Heart right ventricle (tissue), 16 donors: Measurements from ENCODE around the gene ANKIB1. TPM values are rescaled to one million over a fixed set of nuclear protein-coding genes. Genes with fewer than 3 reads are reported as not detected.

Experiments used
- ATAC-seq, 8 donors: fragments of 200-7000 bp; cut with Tn5 transposase; one replicate each; pipeline ENCODE4 v1.9.1; 2020; ENCODE audit warnings: mild to moderate bottlenecking in 8 of 8, moderate library complexity in 8 of 8, moderate number of reproducible peaks in 1 of 8
- DNase-seq, 2 donors: peaks; one replicate each; pipeline ENCODE4 v3.0.0-alpha.2; 2020
- H3K27ac ChIP-seq, 10 donors: fragments of 200-600 bp; sonication (generic) in 2 of 10; one replicate each; pipeline versions ENCODE4 v1.5.0 to v1.8.0; 2020 to 2022; ENCODE audit warnings: mild to moderate bottlenecking in 3 of 10
- H3K27me3 ChIP-seq, 7 donors: fragments of 200-600 bp; one replicate each; pipeline ENCODE4 v1.8.0; 2021 to 2022; ENCODE audit warnings: mild to moderate bottlenecking in 2 of 7
- H3K36me3 ChIP-seq, 9 donors: fragments of 200-600 bp; sonication (generic) in 1 of 9; one replicate each; pipeline versions ENCODE4 v1.5.0 to v1.8.0; 2020 to 2022; ENCODE audit warnings: mild to moderate bottlenecking in 2 of 9
- H3K4me1 ChIP-seq, 9 donors: fragments of 200-600 bp; sonication (generic) in 1 of 9; one replicate each; pipeline versions ENCODE4 v1.5.0 to v1.8.0; 2020 to 2022; ENCODE audit warnings: mild to moderate bottlenecking in 4 of 9
- H3K4me3 ChIP-seq, 10 donors: fragments of 200-600 bp; sonication (generic) in 2 of 10; one replicate each; pipeline versions ENCODE4 v1.5.0 to v1.8.0; 2020 to 2022; ENCODE audit warnings: mild to moderate bottlenecking in 7 of 10, moderate library complexity in 2 of 10
- H3K9me3 ChIP-seq, 11 donors: fragments of 200-600 bp in 10 of 11; sonication (generic) in 2 of 11; one replicate each; pipeline versions ENCODE4 v1.5.0 to v1.8.0; 2013 to 2022; ENCODE audit warnings: mild to moderate bottlenecking in 2 of 11, control low read depth in 1 of 11, moderate library complexity in 1 of 11
- CTCF ChIP-seq, 9 donors: fragments of 200-600 bp; sonication (generic) in 2 of 9; IDR thresholded peaks; one replicate each; pipeline versions ENCODE4 v1.5.0 to v1.8.0; 2021 to 2022; ENCODE audit warnings: antibody characterized with exemption in 9 of 9, mild to moderate bottlenecking in 5 of 9, moderate library complexity in 1 of 9
- WGBS, 2 donors: extraction: QIAGEN DNeasy Blood & Tissue Kit; methylation state at CpG; one replicate each; pipeline ENCODE4 v1.1.7; 2013; ENCODE audit warnings: inconsistent platforms in 1 of 2; 5-methylcytosine and 5-hydroxymethylcytosine counted together
- intact Hi-C, 10 donors: fragments of 100-400 bp; cut with DNase I; formaldehyde crosslinking; loops; one replicate each; pipeline versions ENCODE4 v1.11.1 to v1.14.2; 2022
- polyA plus RNA-seq, 2 donors: library from polyadenylated mRNA; stranded (reverse); fragments of 200-250 nt; gene quantifications; one replicate each; pipeline ENCODE4 v1.2.3, GENCODE V29; 2013
- total RNA-seq, 10 donors: library from RNA; stranded (reverse); fragmentation: NEBNext Ultra II Directional in 3 of 10; extraction: Animal tissue kit (Norgen Biotek cat#: 25700) in 3 of 10; gene quantifications; one replicate each; pipeline versions ENCODE4 v1.2.1 to v1.2.4, GENCODE V29; 2021 to 2023
- donor health status: Arrhythmogenic right ventricular cardiomyopathy.
- donor health status: ischemic (EF 13 %, LVEDD 7.1; RV severe dilation, severe dysfunction).
- donor health status: healthy with polysubstance abuse.
- donor health status: DM: no; HTN: yes; CAD: no.
- donor health status: DM: no; HTN: no; CAD: no.
- donor health status: ischemic (EF 25% LVEDD 6.9; RV normal size, moderate dysfunction).
- donor health status: ischemic (EF 25% LVEDD 5.7; RV mildly dilated, moderate dysfunction).
- donor health status: healthy.
- donor health status: DM: yes; HTN: yes; CAD: no.
- donor health status: Ischemic cardiomyopathy.
- donor health status: ischemic (EF 35%, LVEDD 5.7; RV mildly dilated, moderate dysfunction).
- donor health status: nonischemic (EF 11% LVEDD 7.7; RV severe dilation, severe dysfunction).
- donor health status: DM: yes; HTN: yes; CAD: no.
- donor health status: PGD.
- donor health status: ischemic (EF 29% LVEDD 5.4; RV normal size, mild dysfunction).
- donor health status: nonischemic (EF 23%, LVEDD 6.1; RV moderate dilation, normal function).

ANKIB1 gene
- total and polyA plus RNA-seq, 12 donors, result 5.5 to 71.0 (median 41.1) TPM

- WGBS, 2 donors, result 97% methylated on average over 5 of the region's 5 CpGs
- intact Hi-C loops, result no loop called here
- no peak for TF ChIP-seq CTCF (IDR thresholded peaks at IDR 0.05)
Measured at GRCh38 chr7:92266415-92267241, 20.9 kb downstream of the ANKIB1 start.

GRCh38 chr7:92268921-92269320 is 23.1 kb downstream of the ANKIB1 start:
- TF ChIP-seq CTCF (IDR thresholded peaks at IDR 0.05), result no peak

More at GRCh38 chr7:92266415-92267241, 20.9 kb downstream of the ANKIB1 start:
- H3K9me3 ChIP-seq, result peaks cover 0 to 16% (median 3%) of the 10 kb centered on the region in 11 donors
- no peak for ATAC-seq
- no peaks in the 10 kb centered on the region for H3K4me1 ChIP-seq
- DNase-seq, result no peak
- no peak overlapping the region for H3K27ac ChIP-seq
- no peaks in the 10 kb centered on the region for H3K27me3 ChIP-seq
- no peak overlapping the region for H3K4me3 ChIP-seq
- peaks cover 0 to 9% (median 0%) of the 10 kb centered on the region in 9 donors for H3K36me3 ChIP-seq

GRCh38 chr7:92275327-92275726 is 29.6 kb downstream of the ANKIB1 start:
- TF ChIP-seq CTCF (IDR thresholded peaks at IDR 0.05), result no peak
- ATAC-seq (no peak), DNase-seq (no peak)
- H3K4me1 ChIP-seq, result peaks cover 0 to 26% (median 9%) of the 10 kb centered on the region in 9 donors
- peaks cover 0 to 2% (median 0%) of the 10 kb centered on the region in 11 donors for H3K9me3 ChIP-seq
- intact Hi-C loops, result no loop called here
- no peak overlapping the region for H3K27ac ChIP-seq
- 89 to 90% methylated on average over 4 of the region's 4 CpGs for WGBS, 2 donors
- peaks cover 0 to 3% (median 0%) of the 10 kb centered on the region in 9 donors for H3K36me3 ChIP-seq
- no peak overlapping the region for H3K4me3 ChIP-seq
- no peaks in the 10 kb centered on the region for H3K27me3 ChIP-seq

More at GRCh38 chr7:92268921-92269320, 23.1 kb downstream of the ANKIB1 start:
- no peak for DNase-seq
- Histone ChIP-seq H3K36me3 (peaks cover 0 to 3% (median 0%) of the 10 kb centered on the region in 9 donors), H3K27ac (no peak overlapping the region), H3K4me3 (no peak overlapping the region), H3K4me1 (no peaks in the 10 kb centered on the region), H3K27me3 (no peaks in the 10 kb centered on the region), H3K9me3 (peaks cover 0 to 7% (median 0%) of the 10 kb centered on the region in 11 donors)
- intact Hi-C loops, result no loop called here
- no peak for ATAC-seq
- 96 to 98% methylated on average over 1 of the region's 1 CpG for WGBS, 2 donors

DNA sequence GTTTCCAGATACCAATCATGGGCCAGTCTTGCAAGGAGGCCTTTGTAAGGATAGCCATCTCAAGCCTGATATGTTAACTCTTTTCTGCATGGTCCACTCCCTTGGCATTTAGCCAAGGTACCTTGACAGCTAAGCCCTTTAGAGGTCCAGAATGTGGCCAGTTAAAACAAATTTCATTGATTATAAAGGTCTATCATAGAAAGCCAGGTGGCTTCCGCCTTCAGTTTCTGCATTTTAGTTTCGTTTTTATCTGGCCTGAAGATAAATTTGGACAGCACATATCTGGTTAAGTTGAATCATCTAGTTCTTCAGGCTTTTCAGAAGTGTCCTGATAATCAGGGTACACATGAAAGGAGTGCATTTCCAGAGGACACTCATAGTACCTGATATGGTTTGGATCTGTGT is 30.7 kb downstream of the ANKIB1 start:
- intact Hi-C loops, result no loop called here
- Histone ChIP-seq H3K9me3 (peaks cover 0 to 12% (median 4%) of the 10 kb centered on the region in 11 donors), H3K27me3 (no peaks in the 10 kb centered on the region), H3K4me3 (no peak overlapping the region), H3K27ac (no peak overlapping the region), H3K4me1 (peaks cover 0 to 26% (median 9%) of the 10 kb centered on the region in 9 donors), H3K36me3 (peaks cover 0 to 3% (median 0%) of the 10 kb centered on the region in 9 donors)
- DNase-seq, result no peak
- ATAC-seq, result no peak
- no peak for TF ChIP-seq CTCF (IDR thresholded peaks at IDR 0.05)
- 75 to 87% methylated on average over 2 of the region's 2 CpGs for WGBS, 2 donors
